ENCODE results near the gene COL12A1.

The COL12A1 gene

DNA sequence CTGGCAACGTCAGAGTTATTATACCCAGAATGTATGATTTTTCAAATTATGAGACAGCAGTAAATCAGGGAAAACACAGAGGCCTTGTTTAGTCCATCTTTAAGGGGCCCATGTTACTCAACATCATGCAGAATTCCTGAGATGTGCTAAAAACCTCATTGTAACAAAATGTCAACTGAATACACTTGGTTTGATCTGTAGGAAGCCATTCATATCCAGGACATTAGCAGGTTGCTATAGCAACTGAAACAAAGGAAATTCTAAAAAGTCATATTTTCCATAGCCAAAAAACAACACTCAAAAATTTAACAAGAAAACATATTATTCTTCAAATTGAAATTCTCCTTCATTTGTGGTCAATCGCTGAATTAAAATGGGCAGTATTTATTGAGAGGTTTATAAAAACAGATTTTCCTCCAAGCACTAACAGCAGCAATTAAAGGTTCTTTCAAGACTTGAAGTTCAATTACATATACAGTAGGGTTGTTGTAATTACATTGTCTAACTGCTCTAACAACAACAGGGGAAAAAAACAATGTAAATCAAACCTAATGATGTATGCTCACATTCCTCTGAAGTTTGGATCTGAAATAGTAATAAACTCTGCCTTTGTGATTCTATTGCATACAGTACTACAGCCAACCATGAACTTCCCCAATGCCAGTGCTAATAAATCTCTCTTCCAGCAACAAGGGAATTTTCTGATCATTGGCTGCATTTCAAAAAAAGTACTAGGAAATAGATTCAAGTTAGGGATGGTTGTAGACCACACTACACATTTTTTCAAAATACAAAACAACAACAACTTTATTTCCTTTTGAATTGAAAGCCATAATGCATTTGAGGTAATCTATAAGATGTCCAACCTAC lies 34.9 kb downstream of the COL12A1 start:
- DNase-seq (no peak), ATAC-seq (no peak)
- H3K4me3 Mint-ChIP-seq = no peak overlapping the region
- no peaks in the 10 kb centered on the region for H3K4me1 Mint-ChIP-seq
- H3K9me3 Mint-ChIP-seq = no peaks in the 10 kb centered on the region
- H3K27me3 Mint-ChIP-seq = peaks cover 23% of the 10 kb centered on the region
- no peak overlapping the region for H3K27ac Mint-ChIP-seq

DNA sequence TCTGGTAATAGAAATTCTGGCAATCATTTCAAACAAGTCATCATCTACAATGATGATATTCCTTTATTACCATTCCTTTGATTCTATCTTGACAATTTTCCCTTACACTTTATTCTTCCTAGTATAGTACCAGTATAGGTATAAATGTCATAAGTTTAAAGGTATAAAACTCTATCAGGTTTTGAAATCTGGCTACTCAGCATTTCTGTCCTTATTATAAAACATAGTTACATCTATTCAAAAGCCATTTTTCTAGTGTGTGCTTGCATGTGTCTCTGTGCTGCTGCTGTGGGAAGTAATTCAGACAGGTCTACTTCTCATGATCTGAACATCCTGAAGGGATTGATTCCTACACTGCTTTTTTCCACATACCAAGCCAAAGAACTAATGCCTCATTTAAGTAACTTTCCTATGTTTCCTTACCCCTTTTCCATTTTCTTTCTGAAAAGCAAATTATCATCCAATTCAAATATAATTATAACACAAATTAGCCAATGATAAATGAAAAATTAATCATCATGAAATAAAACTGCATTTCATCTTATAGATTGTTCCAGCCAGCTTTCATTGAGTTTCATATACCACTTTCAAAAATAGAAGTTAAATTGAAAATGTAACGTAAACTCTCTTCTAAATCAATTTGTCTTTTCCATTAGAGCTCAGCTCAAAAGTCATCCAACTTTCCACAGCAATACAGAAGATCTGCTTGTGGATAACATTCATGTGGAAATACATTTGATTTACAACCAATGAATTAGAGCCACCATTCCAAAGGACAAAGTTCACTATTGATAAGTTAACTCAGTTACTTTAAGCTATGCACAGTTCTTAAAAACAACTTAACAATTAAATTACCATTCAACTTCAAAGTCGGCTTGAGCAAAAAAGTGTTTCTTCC lies 35.9 kb downstream of the COL12A1 start:
- Mint-ChIP-seq H3K4me3 (no peak overlapping the region), H3K27ac (no peak overlapping the region), H3K27me3 (peaks cover 18% of the 10 kb centered on the region), H3K9me3 (no peaks in the 10 kb centered on the region), H3K4me1 (no peaks in the 10 kb centered on the region)
- ATAC-seq (no peak), DNase-seq (no peak)

DNA sequence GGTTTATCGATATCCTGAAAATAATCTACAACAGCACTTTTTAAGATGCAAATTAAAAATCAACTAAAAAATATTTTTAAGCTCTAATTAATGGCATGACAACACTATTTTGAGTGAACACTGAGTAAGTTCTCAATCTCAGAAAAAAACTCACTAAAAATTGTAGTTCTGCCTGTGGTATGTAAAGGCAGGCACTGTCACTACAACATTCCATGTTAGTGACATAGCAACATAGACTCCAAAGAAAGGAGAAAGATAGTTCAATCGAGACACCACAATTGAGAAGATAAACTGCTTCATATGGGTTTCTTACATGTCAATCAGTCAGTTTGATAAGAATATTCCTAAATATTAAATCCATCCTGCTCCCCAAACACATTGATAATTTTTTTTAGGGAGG lies 38.0 kb downstream of the COL12A1 start:
- Mint-ChIP-seq H3K27me3 (peaks cover 18% of the 10 kb centered on the region), H3K9me3 (no peaks in the 10 kb centered on the region), H3K27ac (no peak overlapping the region), H3K4me1 (no peaks in the 10 kb centered on the region), H3K4me3 (no peak overlapping the region)
- no peak for DNase-seq
- ATAC-seq = no peak

DNA sequence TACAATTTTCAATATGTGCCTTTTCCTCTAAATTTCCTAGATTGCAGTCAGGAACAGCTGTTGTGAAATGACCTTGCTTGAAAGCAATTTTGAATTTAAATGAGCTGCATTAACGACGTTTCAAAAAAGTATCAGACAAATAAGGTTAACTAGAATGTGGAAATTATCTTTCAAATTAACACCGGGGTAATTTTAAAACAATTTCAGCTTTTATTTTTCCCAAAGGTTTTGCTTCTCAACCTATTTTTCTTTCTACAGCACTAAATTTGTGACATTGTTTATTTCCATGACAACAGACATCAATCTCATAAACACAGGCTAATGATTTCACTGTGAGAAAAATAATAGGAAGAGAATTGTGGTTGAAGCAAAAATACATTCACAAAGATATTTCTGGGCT lies 38.5 kb downstream of the COL12A1 start:
- no peaks in the 10 kb centered on the region for H3K9me3 Mint-ChIP-seq
- ATAC-seq = no peak
- DNase-seq = no peak
- H3K4me1 Mint-ChIP-seq = no peaks in the 10 kb centered on the region
- H3K27ac Mint-ChIP-seq = no peak overlapping the region
- no peak overlapping the region for H3K4me3 Mint-ChIP-seq
- peaks cover 18% of the 10 kb centered on the region for H3K27me3 Mint-ChIP-seq

DNA sequence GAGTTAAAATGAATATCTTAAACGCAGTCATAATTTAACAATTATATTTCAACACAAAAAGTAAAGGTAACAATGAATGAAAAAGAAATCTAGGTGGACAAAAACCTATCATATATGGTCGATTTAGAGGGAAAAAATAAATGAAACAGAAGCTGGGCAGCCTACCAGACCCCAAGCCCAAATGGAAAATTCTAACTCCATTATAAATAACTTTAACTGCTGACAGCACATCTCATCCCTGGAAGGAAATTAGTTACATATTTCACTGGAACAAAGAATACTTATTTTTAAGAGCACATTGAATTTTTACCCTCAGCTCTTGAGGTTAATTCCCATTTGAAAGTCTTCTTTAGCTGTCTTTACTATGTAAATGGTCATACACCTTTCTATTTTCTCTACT lies 39.1 kb downstream of the COL12A1 start:
- Mint-ChIP-seq H3K9me3 (no peaks in the 10 kb centered on the region), H3K27ac (no peak overlapping the region), H3K4me1 (no peaks in the 10 kb centered on the region), H3K27me3 (peaks cover 18% of the 10 kb centered on the region), H3K4me3 (no peak overlapping the region)
- no peak for DNase-seq
- ATAC-seq = no peak

DNA sequence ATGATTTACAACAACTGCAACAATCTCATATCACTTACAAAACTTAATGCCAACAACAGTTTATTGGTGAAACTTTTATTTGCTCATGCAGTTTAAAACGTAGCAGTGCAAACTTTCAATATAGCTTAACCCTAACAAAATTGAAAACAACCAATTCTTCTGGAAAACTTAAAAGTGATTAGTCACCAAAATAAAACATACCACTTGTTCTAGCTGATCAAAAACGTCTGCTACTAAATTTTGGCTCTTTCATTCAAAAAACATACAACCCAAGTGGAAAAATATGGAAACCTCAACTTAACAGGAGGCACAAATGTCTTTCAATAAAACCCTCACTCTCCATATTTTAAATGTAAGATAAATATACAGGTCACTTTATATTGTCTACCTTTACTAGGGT lies 39.6 kb downstream of the COL12A1 start:
- Mint-ChIP-seq H3K4me1 (no peaks in the 10 kb centered on the region), H3K4me3 (no peak overlapping the region), H3K27me3 (peaks cover 18% of the 10 kb centered on the region), H3K9me3 (no peaks in the 10 kb centered on the region), H3K27ac (no peak overlapping the region)
- ATAC-seq (no peak), DNase-seq (no peak)

DNA sequence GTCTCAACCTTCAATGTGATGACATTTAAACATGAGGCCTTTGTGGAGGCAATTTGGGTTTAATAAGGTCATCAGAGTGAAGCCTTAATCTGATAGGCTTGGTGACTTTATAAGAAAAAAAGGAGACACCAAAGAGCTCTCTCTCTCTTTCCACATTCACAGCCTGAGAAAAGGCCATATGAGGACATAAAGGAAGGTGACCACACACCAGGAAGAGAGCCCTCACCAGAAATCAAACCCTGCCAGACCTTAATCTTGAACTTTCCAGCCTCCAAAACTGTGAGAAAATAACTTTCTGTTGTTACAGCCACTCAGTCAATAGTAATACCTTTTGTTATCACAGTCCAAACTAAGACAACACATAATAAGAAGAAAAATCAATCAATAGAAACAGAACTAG lies 47.7 kb downstream of the COL12A1 start:
- ATAC-seq (no peak), DNase-seq (no peak)
- Mint-ChIP-seq H3K27me3 (peaks cover 25% of the 10 kb centered on the region), H3K9me3 (no peaks in the 10 kb centered on the region), H3K4me1 (no peaks in the 10 kb centered on the region), H3K4me3 (no peak overlapping the region), H3K27ac (peak overlapping the region in 1 of 2 donors; percentile 48)

DNA sequence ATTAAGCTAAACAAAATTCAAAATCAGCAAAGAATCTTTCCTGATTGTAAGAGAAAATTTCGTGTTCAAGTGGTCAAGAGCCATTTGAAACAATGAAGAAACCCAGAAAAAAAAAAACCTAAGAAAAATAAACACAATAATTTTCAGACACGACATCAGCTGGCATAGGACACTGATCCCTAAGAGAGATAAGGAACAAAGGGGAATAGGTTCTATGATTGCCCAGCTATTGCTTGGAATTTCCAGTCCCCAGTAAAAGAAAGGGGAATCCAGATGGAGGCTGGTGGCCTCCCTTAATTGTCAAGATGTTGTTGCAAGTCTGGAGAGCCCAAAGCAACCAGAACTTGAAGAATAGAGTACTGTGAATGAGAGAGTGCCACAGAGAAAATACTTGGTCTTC lies 48.5 kb downstream of the COL12A1 start:
- Mint-ChIP-seq H3K9me3 (no peaks in the 10 kb centered on the region), H3K27me3 (peaks cover 25% of the 10 kb centered on the region), H3K4me1 (no peaks in the 10 kb centered on the region), H3K4me3 (no peak overlapping the region), H3K27ac (no peak overlapping the region)
- ATAC-seq (no peak), DNase-seq (no peak)

DNA sequence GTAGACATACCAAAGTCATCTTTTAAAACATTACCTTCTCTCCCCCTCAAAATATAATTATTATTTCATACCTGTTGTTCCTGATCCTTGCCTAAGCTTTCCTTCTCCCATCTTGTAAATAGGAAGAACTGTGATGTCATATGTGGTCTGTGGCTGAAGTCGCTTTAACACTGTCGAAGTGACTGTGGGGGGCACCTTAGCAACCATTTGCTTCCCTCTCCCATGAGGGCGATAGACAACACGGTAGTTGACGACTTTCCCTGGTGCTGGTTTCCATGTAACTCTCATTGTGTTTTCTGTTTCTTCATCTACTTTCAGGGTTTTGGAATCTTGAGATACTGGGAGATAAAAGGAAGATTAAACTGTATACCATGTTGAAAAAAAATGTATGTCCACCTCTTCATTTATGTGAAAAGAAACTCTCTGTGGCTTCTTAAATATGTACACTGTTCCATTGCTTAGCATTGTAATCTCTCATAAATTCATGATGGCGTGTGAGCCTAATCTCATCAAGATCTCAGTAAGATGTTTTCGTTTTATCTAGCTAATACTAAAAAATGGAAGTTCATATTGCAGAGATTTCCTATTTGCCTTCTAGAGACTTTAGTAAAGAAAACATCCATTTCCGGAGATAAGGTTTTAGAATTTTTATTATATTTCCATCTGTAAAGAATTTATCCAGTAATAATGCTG lies 49.5 kb downstream of the COL12A1 start:
- H3K4me3 Mint-ChIP-seq = no peak overlapping the region
- H3K4me1 Mint-ChIP-seq = no peaks in the 10 kb centered on the region
- no peak for ATAC-seq
- peaks cover 25% of the 10 kb centered on the region for H3K27me3 Mint-ChIP-seq
- DNase-seq = no peak
- no peaks in the 10 kb centered on the region for H3K9me3 Mint-ChIP-seq
- H3K27ac Mint-ChIP-seq = peak overlapping the region in 1 of 2 donors; percentile 23

DNA sequence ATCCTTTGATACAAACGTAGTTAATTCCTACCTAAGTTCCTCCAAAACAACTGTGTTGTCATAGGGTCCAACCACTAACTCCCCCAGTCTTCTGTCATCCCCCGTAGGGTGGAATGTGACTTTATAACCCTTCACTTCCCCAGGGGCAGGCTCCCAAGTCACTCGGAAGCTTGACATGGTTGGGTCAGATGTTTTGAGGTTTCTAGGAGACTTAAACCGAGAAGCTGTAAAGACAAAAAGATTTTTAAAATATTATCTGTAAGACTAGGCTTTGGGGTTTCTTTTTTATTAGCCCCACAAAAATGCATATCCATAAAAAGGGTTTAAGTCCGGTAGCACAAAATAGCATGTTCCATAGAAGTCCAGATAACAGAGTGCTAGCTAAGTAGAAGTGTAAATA lies 50.2 kb downstream of the COL12A1 start:
- no peak overlapping the region for H3K27ac Mint-ChIP-seq
- H3K27me3 Mint-ChIP-seq = peaks cover 21% of the 10 kb centered on the region
- ATAC-seq = no peak
- H3K4me3 Mint-ChIP-seq = no peak overlapping the region
- no peak for DNase-seq
- no peaks in the 10 kb centered on the region for H3K4me1 Mint-ChIP-seq
- no peaks in the 10 kb centered on the region for H3K9me3 Mint-ChIP-seq

DNA sequence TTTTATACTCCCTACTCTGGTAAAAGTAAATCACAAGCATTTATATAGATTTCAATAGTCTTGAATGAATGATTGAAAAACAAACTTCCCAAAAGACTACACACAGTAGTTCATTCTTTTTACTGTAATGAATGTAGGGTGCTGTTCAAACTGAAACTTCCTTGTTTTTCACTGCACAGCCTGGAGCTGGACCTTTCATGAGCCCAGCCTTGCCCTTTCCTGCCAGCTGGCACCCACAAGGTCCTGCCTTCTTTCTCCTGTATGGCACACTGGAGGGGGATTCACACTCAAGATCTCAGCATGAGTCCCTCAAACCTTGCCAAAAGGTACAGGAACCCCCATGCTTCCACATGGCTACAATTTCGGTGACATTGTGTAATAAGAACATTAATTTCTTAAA lies 50.9 kb downstream of the COL12A1 start:
- no peak for ATAC-seq
- no peak overlapping the region for H3K4me3 Mint-ChIP-seq

DNA sequence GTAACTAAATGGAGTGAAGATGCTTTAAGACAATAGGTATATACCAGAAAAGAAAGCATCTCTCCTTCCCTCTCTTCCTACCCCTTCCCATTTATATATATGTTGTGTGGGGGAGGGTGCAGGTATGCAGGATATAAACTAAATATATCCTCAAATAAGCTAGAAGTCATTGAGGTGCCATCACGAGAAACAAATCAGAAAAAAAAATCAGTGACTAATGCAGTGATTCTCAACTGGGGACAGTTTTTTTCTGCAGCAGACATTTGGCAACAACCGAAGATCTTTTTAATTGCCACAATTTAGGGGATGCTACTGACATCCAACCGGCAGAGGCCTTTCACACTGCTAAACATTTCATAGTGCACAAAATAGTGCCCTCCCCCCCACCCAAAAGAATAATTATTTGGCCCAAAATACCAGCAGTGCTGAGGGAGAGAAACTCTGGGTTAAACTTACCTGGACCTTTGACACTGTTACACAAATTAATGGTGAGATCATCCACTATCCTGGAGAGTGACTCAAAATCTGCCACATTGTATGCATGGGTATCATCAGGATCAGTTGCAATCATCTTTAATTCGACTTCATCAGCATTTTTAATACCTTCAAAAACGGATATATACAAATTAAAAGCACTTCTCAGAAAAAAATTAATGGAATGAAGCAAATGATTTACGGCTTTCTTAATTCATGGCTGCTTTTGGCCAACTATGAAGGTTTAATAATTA lies 55.0 kb downstream of the COL12A1 start:
- H3K27ac Mint-ChIP-seq = no peak overlapping the region
- H3K27me3 Mint-ChIP-seq = peaks cover 18% of the 10 kb centered on the region
- ATAC-seq (no peak), DNase-seq (no peak)
- H3K4me3 Mint-ChIP-seq = no peak overlapping the region
- peaks cover 17% of the 10 kb centered on the region for H3K4me1 Mint-ChIP-seq
- peaks cover 9 to 17% of the 10 kb centered on the region in 2 donors for H3K9me3 Mint-ChIP-seq

More for the DNA sequence above, 50.9 kb downstream of the COL12A1 start:
- H3K27me3 Mint-ChIP-seq = peaks cover 14% of the 10 kb centered on the region
- no peaks in the 10 kb centered on the region for H3K4me1 Mint-ChIP-seq
- no peak for DNase-seq
- no peak overlapping the region for H3K27ac Mint-ChIP-seq
- H3K9me3 Mint-ChIP-seq = no peaks in the 10 kb centered on the region

DNA sequence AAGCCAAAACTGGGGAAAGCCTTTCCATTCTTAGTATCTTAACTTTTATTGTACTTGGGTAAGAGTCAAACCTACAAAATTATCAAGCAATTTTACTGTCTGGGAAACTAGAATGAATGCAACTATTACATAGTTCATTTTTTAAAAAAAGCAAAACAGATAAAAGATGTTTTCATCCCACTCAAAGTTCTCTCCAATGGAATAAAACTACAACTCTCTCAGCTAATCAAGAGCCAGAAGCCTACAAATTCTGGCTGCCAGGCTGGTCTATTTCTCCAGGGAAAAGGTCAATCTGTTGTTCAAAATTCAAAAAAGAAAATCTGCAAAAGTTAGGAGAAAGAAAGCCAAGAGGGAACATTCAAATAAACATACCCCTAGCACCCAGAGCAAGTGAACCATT lies 56.2 kb downstream of the COL12A1 start:
- H3K4me3 Mint-ChIP-seq = no peak overlapping the region
- no peak for DNase-seq
- H3K27ac Mint-ChIP-seq = no peak overlapping the region
- peaks cover 17% of the 10 kb centered on the region for H3K4me1 Mint-ChIP-seq
- peaks cover 18% of the 10 kb centered on the region for H3K27me3 Mint-ChIP-seq
- H3K9me3 Mint-ChIP-seq = peaks cover 9 to 17% of the 10 kb centered on the region in 2 donors
- no peak for ATAC-seq

DNA sequence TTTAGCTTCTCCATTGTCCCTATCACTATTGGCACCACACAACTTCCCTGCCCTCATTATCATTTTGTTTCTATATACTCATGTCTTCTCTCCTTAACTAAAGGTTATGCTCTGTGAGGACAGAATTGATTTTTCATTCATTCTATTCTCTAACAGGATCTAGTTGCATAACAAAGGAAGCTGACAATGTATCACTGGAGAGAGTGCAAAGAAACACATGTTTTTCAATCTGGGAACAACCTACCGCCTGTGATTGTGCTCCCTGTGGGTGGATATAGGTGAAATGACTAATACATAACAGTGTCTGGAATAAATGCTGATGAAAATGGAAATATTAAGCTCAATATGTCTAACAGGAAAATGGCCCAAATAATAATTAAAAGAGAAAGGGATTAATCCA lies 56.6 kb downstream of the COL12A1 start:
- no peak for ATAC-seq
- H3K4me1 Mint-ChIP-seq = peaks cover 17% of the 10 kb centered on the region
- no peak for DNase-seq
- H3K4me3 Mint-ChIP-seq = no peak overlapping the region
- no peak overlapping the region for H3K27ac Mint-ChIP-seq
- H3K27me3 Mint-ChIP-seq = peaks cover 18% of the 10 kb centered on the region
- H3K9me3 Mint-ChIP-seq = peaks cover 9 to 17% of the 10 kb centered on the region in 2 donors

DNA sequence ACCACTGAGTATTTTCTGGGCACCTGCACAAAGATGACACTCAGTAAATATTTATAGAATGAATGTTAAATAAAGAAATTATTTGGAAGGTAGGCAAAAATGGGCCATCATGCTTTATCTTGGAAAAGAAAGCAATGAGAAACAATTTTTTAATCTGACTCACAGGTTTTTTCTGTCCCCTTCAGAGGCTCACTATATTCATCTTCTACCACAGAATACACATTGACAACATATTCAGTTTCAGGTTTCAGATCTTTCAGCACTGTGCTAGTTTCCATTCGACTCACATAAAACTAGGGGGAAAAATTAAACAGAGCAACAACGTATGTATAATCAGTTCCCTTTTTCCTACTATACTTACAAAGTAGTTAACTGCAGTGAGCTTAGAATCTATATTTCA lies 58.3 kb downstream of the COL12A1 start:
- ATAC-seq (peak; percentile 98), DNase-seq (no peak)
- no peak overlapping the region for H3K27ac Mint-ChIP-seq
- H3K4me3 Mint-ChIP-seq = no peak overlapping the region
- peaks cover 18% of the 10 kb centered on the region for H3K27me3 Mint-ChIP-seq
- H3K4me1 Mint-ChIP-seq = peaks cover 17% of the 10 kb centered on the region
- peaks cover 9 to 17% of the 10 kb centered on the region in 2 donors for H3K9me3 Mint-ChIP-seq
